ENCODE measurements around the gene CHCHD3. TPM values are rescaled to one million over a fixed set of nuclear protein-coding genes. Genes with fewer than 3 reads are reported as not detected.

The CHCHD3 gene
- total RNA-seq, 1 donor from 2014 or later = 67.0 TPM

GRCh38 chr7:132782777-132783640 is 298.9 kb downstream of the CHCHD3 start:
- intact Hi-C loops (cut with micrococcal nuclease) = no loop called here
- Mint-ChIP-seq H3K9me3 (no peaks in the 10 kb centered on the region), H3K4me1 (ENCODE audit: low read depth) (no peaks in the 10 kb centered on the region), H3K27ac (no peak overlapping the region), H3K27me3 (ENCODE audit: low read depth) (no peaks in the 10 kb centered on the region), H3K36me3 (ENCODE audit: low read depth) (peaks cover 11% of the 10 kb centered on the region), H3K4me3 (ENCODE audit: low read depth) (no peak overlapping the region)
- DNase-seq (ENCODE audit: low spot score) = no peak

- intact Hi-C loops (cut with micrococcal nuclease) = no loop called here
Observed at GRCh38 chr7:132780822-132781221, 301.1 kb downstream of the CHCHD3 start.

GRCh38 chr7:132779164-132779563 is 302.7 kb downstream of the CHCHD3 start:
- H3K27me3 Mint-ChIP-seq (ENCODE audit: low read depth) = no peaks in the 10 kb centered on the region
- intact Hi-C loops (cut with micrococcal nuclease) = no loop called here
- no peak for DNase-seq (ENCODE audit: low spot score)
- no peaks in the 10 kb centered on the region for H3K36me3 Mint-ChIP-seq (ENCODE audit: low read depth)
- H3K9me3 Mint-ChIP-seq = peaks cover 3% of the 10 kb centered on the region
- peaks cover 2% of the 10 kb centered on the region for H3K4me1 Mint-ChIP-seq (ENCODE audit: low read depth)
- no peak overlapping the region for H3K4me3 Mint-ChIP-seq (ENCODE audit: low read depth)
- no peak overlapping the region for H3K27ac Mint-ChIP-seq

More at GRCh38 chr7:132780822-132781221, 301.1 kb downstream of the CHCHD3 start:
- Mint-ChIP-seq H3K4me1 (ENCODE audit: low read depth) (peaks cover 2% of the 10 kb centered on the region), H3K36me3 (ENCODE audit: low read depth) (peaks cover 11% of the 10 kb centered on the region), H3K27ac (no peak overlapping the region), H3K9me3 (peaks cover 3% of the 10 kb centered on the region), H3K4me3 (ENCODE audit: low read depth) (no peak overlapping the region), H3K27me3 (ENCODE audit: low read depth) (no peaks in the 10 kb centered on the region)
- no peak for DNase-seq (ENCODE audit: low spot score)

- no peak overlapping the region for H3K4me3 Mint-ChIP-seq (ENCODE audit: low read depth)
- H3K27me3 Mint-ChIP-seq (ENCODE audit: low read depth) = no peaks in the 10 kb centered on the region
- intact Hi-C loops (cut with micrococcal nuclease) = no loop called here
- H3K36me3 Mint-ChIP-seq (ENCODE audit: low read depth) = no peaks in the 10 kb centered on the region
- peaks cover 2% of the 10 kb centered on the region for H3K4me1 Mint-ChIP-seq (ENCODE audit: low read depth)
- H3K9me3 Mint-ChIP-seq = peaks cover 3% of the 10 kb centered on the region
- DNase-seq (ENCODE audit: low spot score) = no peak
- no peak overlapping the region for H3K27ac Mint-ChIP-seq
Observed at GRCh38 chr7:132778761-132779160, 303.1 kb downstream of the CHCHD3 start.

- intact Hi-C loops (cut with micrococcal nuclease) = no loop called here
- Mint-ChIP-seq H3K27ac (no peak overlapping the region), H3K4me1 (ENCODE audit: low read depth) (peaks cover 2% of the 10 kb centered on the region), H3K36me3 (ENCODE audit: low read depth) (no peaks in the 10 kb centered on the region), H3K27me3 (ENCODE audit: low read depth) (no peaks in the 10 kb centered on the region), H3K4me3 (ENCODE audit: low read depth) (no peak overlapping the region), H3K9me3 (peaks cover 3% of the 10 kb centered on the region)
- DNase-seq (ENCODE audit: low spot score) = no peak
Observed at GRCh38 chr7:132777956-132778355, 303.9 kb downstream of the CHCHD3 start.

- Mint-ChIP-seq H3K27me3 (ENCODE audit: low read depth) (no peaks in the 10 kb centered on the region), H3K27ac (no peak overlapping the region), H3K4me1 (ENCODE audit: low read depth) (peaks cover 2% of the 10 kb centered on the region), H3K4me3 (ENCODE audit: low read depth) (no peak overlapping the region), H3K9me3 (peaks cover 3% of the 10 kb centered on the region), H3K36me3 (ENCODE audit: low read depth) (no peaks in the 10 kb centered on the region)
- intact Hi-C loops (cut with micrococcal nuclease) = no loop called here
- no peak for DNase-seq (ENCODE audit: low spot score)
Observed at GRCh38 chr7:132777414-132777813, 304.5 kb downstream of the CHCHD3 start.

GRCh38 chr7:132776048-132776620 is 305.8 kb downstream of the CHCHD3 start:
- Mint-ChIP-seq H3K27me3 (ENCODE audit: low read depth) (no peaks in the 10 kb centered on the region), H3K4me3 (ENCODE audit: low read depth) (no peak overlapping the region), H3K4me1 (ENCODE audit: low read depth) (peaks cover 2% of the 10 kb centered on the region), H3K36me3 (ENCODE audit: low read depth) (no peaks in the 10 kb centered on the region), H3K9me3 (peaks cover 3% of the 10 kb centered on the region), H3K27ac (no peak overlapping the region)
- intact Hi-C loops (cut with micrococcal nuclease) = no loop called here
- DNase-seq (ENCODE audit: low spot score) = no peak

- Mint-ChIP-seq H3K27ac (no peak overlapping the region), H3K9me3 (peaks cover 14% of the 10 kb centered on the region), H3K36me3 (ENCODE audit: low read depth) (no peaks in the 10 kb centered on the region), H3K4me3 (ENCODE audit: low read depth) (no peak overlapping the region), H3K27me3 (ENCODE audit: low read depth) (no peaks in the 10 kb centered on the region), H3K4me1 (ENCODE audit: low read depth) (peaks cover 2% of the 10 kb centered on the region)
- intact Hi-C loops (cut with micrococcal nuclease) = no loop called here
- DNase-seq (ENCODE audit: low spot score) = no peak
Observed at GRCh38 chr7:132773527-132773956, 308.3 kb downstream of the CHCHD3 start.

- Mint-ChIP-seq H3K4me3 (ENCODE audit: low read depth) (no peak overlapping the region), H3K27ac (no peak overlapping the region), H3K27me3 (ENCODE audit: low read depth) (no peaks in the 10 kb centered on the region), H3K9me3 (peaks cover 11% of the 10 kb centered on the region), H3K4me1 (ENCODE audit: low read depth) (no peaks in the 10 kb centered on the region), H3K36me3 (ENCODE audit: low read depth) (no peaks in the 10 kb centered on the region)
- intact Hi-C loops (cut with micrococcal nuclease) = no loop called here
- DNase-seq (ENCODE audit: low spot score) = no peak
Observed at GRCh38 chr7:132771301-132771730, 310.6 kb downstream of the CHCHD3 start.

GRCh38 chr7:132770055-132770454 is 311.8 kb downstream of the CHCHD3 start:
- Mint-ChIP-seq H3K4me3 (ENCODE audit: low read depth) (no peak overlapping the region), H3K27ac (no peak overlapping the region), H3K4me1 (ENCODE audit: low read depth) (no peaks in the 10 kb centered on the region), H3K36me3 (ENCODE audit: low read depth) (no peaks in the 10 kb centered on the region), H3K9me3 (peaks cover 11% of the 10 kb centered on the region), H3K27me3 (ENCODE audit: low read depth) (no peaks in the 10 kb centered on the region)
- intact Hi-C loops (cut with micrococcal nuclease) = no loop called here
- DNase-seq (ENCODE audit: low spot score) = no peak

GRCh38 chr7:132769280-132769679 is 312.6 kb downstream of the CHCHD3 start:
- Mint-ChIP-seq H3K4me1 (ENCODE audit: low read depth) (no peaks in the 10 kb centered on the region), H3K27ac (no peak overlapping the region), H3K9me3 (peaks cover 11% of the 10 kb centered on the region), H3K36me3 (ENCODE audit: low read depth) (no peaks in the 10 kb centered on the region), H3K27me3 (ENCODE audit: low read depth) (no peaks in the 10 kb centered on the region), H3K4me3 (ENCODE audit: low read depth) (no peak overlapping the region)
- no peak for DNase-seq (ENCODE audit: low spot score)
- intact Hi-C loops (cut with micrococcal nuclease) = no loop called here

GRCh38 chr7:132768099-132768498 is 313.8 kb downstream of the CHCHD3 start:
- Mint-ChIP-seq H3K4me1 (ENCODE audit: low read depth) (no peaks in the 10 kb centered on the region), H3K27me3 (ENCODE audit: low read depth) (no peaks in the 10 kb centered on the region)

GRCh38 chr7:132767378-132767777 is 314.5 kb downstream of the CHCHD3 start:
- H3K36me3 Mint-ChIP-seq (ENCODE audit: low read depth) = no peaks in the 10 kb centered on the region
- H3K4me3 Mint-ChIP-seq (ENCODE audit: low read depth) = no peak overlapping the region
- no peak overlapping the region for H3K27ac Mint-ChIP-seq
- H3K27me3 Mint-ChIP-seq (ENCODE audit: low read depth) = no peaks in the 10 kb centered on the region
- peaks cover 11% of the 10 kb centered on the region for H3K9me3 Mint-ChIP-seq
- intact Hi-C loops (cut with micrococcal nuclease) = no loop called here
- DNase-seq (ENCODE audit: low spot score) = no peak
- no peaks in the 10 kb centered on the region for H3K4me1 Mint-ChIP-seq (ENCODE audit: low read depth)

More at GRCh38 chr7:132768099-132768498, 313.8 kb downstream of the CHCHD3 start:
- H3K36me3 Mint-ChIP-seq (ENCODE audit: low read depth) = no peaks in the 10 kb centered on the region
- no peak overlapping the region for H3K27ac Mint-ChIP-seq
- no peak overlapping the region for H3K4me3 Mint-ChIP-seq (ENCODE audit: low read depth)
- H3K9me3 Mint-ChIP-seq = peaks cover 11% of the 10 kb centered on the region
- intact Hi-C loops (cut with micrococcal nuclease) = no loop called here
- DNase-seq (ENCODE audit: low spot score) = no peak
